ENCODE measurements around the gene GET4. TPM values are rescaled to one million over a fixed set of nuclear protein-coding genes. Genes with fewer than 3 reads are reported as not detected.

Gene GET4
- total RNA-seq, 1 experiment from 2014 or later = 22.0 TPM

GRCh38 chr7:883055-884021 is 7.0 kb downstream of the GET4 start:
- no peak for DNase-seq
- no peaks in the 10 kb centered on the region for H3K4me1 ChIP-seq
- no peak overlapping the region for H3K27ac ChIP-seq
- H3K36me3 ChIP-seq = no peaks in the 10 kb centered on the region; the same call in 1 of the 2 replicates
- no peak overlapping the region for H3K4me3 ChIP-seq
- no peaks in the 10 kb centered on the region for H3K9me3 ChIP-seq (replicated peaks)
- no peaks in the 10 kb centered on the region for H3K27me3 ChIP-seq

- H3K27me3 ChIP-seq = no peaks in the 10 kb centered on the region
- H3K9me3 ChIP-seq (replicated peaks) = no peaks in the 10 kb centered on the region
- no peaks in the 10 kb centered on the region; the same call in 1 of the 2 replicates for H3K36me3 ChIP-seq
- no peaks in the 10 kb centered on the region for H3K4me1 ChIP-seq
- no peak for DNase-seq
- H3K27ac ChIP-seq = no peak overlapping the region
- no peak overlapping the region for H3K4me3 ChIP-seq
Measured at GRCh38 chr7:884191-885003, 8.0 kb downstream of the GET4 start.

- Histone ChIP-seq H3K27ac (no peak overlapping the region), H3K4me3 (no peak overlapping the region), H3K9me3 (replicated peaks) (no peaks in the 10 kb centered on the region), H3K36me3 (no peaks in the 10 kb centered on the region; the same call in 1 of the 2 replicates), H3K4me1 (no peaks in the 10 kb centered on the region), H3K27me3 (no peaks in the 10 kb centered on the region)
- DNase-seq = no peak
Measured at GRCh38 chr7:885261-885892, 9.0 kb downstream of the GET4 start.

- no peak for DNase-seq
- H3K9me3 ChIP-seq (replicated peaks) = no peaks in the 10 kb centered on the region
- no peaks in the 10 kb centered on the region for H3K27me3 ChIP-seq
- no peaks in the 10 kb centered on the region for H3K4me1 ChIP-seq
- H3K36me3 ChIP-seq = no peaks in the 10 kb centered on the region; the same call in 1 of the 2 replicates
- no peak overlapping the region for H3K27ac ChIP-seq
- H3K4me3 ChIP-seq = no peak overlapping the region
Measured at GRCh38 chr7:885893-886625, 9.7 kb downstream of the GET4 start.

- no peak overlapping the region for H3K4me3 ChIP-seq
- no peaks in the 10 kb centered on the region for H3K27me3 ChIP-seq
- H3K36me3 ChIP-seq = no peaks in the 10 kb centered on the region; the same call in 1 of the 2 replicates
- DNase-seq = no peak
- H3K27ac ChIP-seq = no peak overlapping the region
- H3K4me1 ChIP-seq = no peaks in the 10 kb centered on the region
- no peaks in the 10 kb centered on the region for H3K9me3 ChIP-seq (replicated peaks)
Measured at GRCh38 chr7:886626-887487, 10.5 kb downstream of the GET4 start.

GRCh38 chr7:887488-887820 is 11.1 kb downstream of the GET4 start:
- Histone ChIP-seq H3K4me3 (no peak overlapping the region), H3K36me3 (no peaks in the 10 kb centered on the region; the same call in 1 of the 2 replicates), H3K27me3 (no peaks in the 10 kb centered on the region), H3K4me1 (no peaks in the 10 kb centered on the region), H3K27ac (no peak overlapping the region), H3K9me3 (replicated peaks) (no peaks in the 10 kb centered on the region)
- DNase-seq = no peak

GRCh38 chr7:888081-889024 is 12.0 kb downstream of the GET4 start:
- Histone ChIP-seq H3K4me3 (no peak overlapping the region), H3K36me3 (no peaks in the 10 kb centered on the region; the same call in 1 of the 2 replicates), H3K27me3 (no peaks in the 10 kb centered on the region), H3K9me3 (replicated peaks) (no peaks in the 10 kb centered on the region), H3K27ac (no peak overlapping the region), H3K4me1 (no peaks in the 10 kb centered on the region)
- no peak for DNase-seq

- DNase-seq = no peak
- Histone ChIP-seq H3K27me3 (no peaks in the 10 kb centered on the region), H3K4me1 (no peaks in the 10 kb centered on the region), H3K27ac (no peak overlapping the region), H3K4me3 (no peak overlapping the region), H3K36me3 (no peaks in the 10 kb centered on the region; the same call in 1 of the 2 replicates), H3K9me3 (replicated peaks) (no peaks in the 10 kb centered on the region)
Measured at GRCh38 chr7:889025-889390, 12.7 kb downstream of the GET4 start.

GRCh38 chr7:889391-889790 is 13.0 kb downstream of the GET4 start:
- Histone ChIP-seq H3K36me3 (no peaks in the 10 kb centered on the region; the same call in 1 of the 2 replicates), H3K4me3 (no peak overlapping the region), H3K9me3 (replicated peaks) (no peaks in the 10 kb centered on the region), H3K27ac (no peak overlapping the region), H3K4me1 (no peaks in the 10 kb centered on the region), H3K27me3 (no peaks in the 10 kb centered on the region)
- no peak for DNase-seq

GRCh38 chr7:890868-891267 is 14.5 kb downstream of the GET4 start:
- H3K27me3 ChIP-seq = no peaks in the 10 kb centered on the region
- no peak overlapping the region for H3K4me3 ChIP-seq
- H3K4me1 ChIP-seq = no peaks in the 10 kb centered on the region
- no peaks in the 10 kb centered on the region; the same call in 1 of the 2 replicates for H3K36me3 ChIP-seq
- no peak overlapping the region for H3K27ac ChIP-seq
- no peak for DNase-seq
- no peaks in the 10 kb centered on the region for H3K9me3 ChIP-seq (replicated peaks)

GRCh38 chr7:891291-891690 is 14.9 kb downstream of the GET4 start:
- Histone ChIP-seq H3K4me3 (no peak overlapping the region), H3K9me3 (replicated peaks) (no peaks in the 10 kb centered on the region), H3K4me1 (no peaks in the 10 kb centered on the region), H3K27me3 (no peaks in the 10 kb centered on the region), H3K27ac (no peak overlapping the region), H3K36me3 (no peaks in the 10 kb centered on the region; the same call in 1 of the 2 replicates)
- DNase-seq = no peak

GRCh38 chr7:891805-892204 is 15.5 kb downstream of the GET4 start:
- no peaks in the 10 kb centered on the region for H3K4me1 ChIP-seq
- no peaks in the 10 kb centered on the region for H3K27me3 ChIP-seq
- H3K27ac ChIP-seq = no peak overlapping the region
- H3K4me3 ChIP-seq = no peak overlapping the region
- DNase-seq = no peak
- H3K36me3 ChIP-seq = no peaks in the 10 kb centered on the region; the same call in 1 of the 2 replicates
- no peaks in the 10 kb centered on the region for H3K9me3 ChIP-seq (replicated peaks)
